ENCODE measurements around the gene ACSL6. TPM values are rescaled to one million over a fixed set of nuclear protein-coding genes. Genes with fewer than 3 reads are reported as not detected.

The ACSL6 gene
- total RNA-seq, 4 donors from 2014 or later, result 0.18 to 1.3 TPM; not detected in 2

DNA sequence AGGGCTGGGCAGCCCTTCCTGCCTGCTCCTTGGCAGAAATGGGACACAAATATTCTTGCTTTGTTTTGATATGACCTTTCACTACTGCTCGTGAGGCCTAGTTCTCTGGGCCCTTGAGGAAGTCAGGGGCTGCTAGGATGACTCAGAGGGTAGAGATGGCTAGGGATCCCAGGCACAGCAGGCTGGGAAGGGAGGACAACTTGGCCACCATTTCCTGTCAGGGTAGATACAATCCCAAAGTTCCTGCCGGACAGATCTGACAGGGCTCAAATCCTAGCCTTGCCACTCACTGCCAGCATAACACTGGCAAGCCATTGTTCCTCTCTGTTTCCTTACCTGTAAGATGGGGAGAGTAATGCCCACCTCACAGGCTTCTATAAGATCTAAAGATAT is 34.2 kb downstream of the ACSL6 start:
- no peaks in the 10 kb centered on the region for H3K4me1 ChIP-seq
- TF ChIP-seq, protein P1, sequence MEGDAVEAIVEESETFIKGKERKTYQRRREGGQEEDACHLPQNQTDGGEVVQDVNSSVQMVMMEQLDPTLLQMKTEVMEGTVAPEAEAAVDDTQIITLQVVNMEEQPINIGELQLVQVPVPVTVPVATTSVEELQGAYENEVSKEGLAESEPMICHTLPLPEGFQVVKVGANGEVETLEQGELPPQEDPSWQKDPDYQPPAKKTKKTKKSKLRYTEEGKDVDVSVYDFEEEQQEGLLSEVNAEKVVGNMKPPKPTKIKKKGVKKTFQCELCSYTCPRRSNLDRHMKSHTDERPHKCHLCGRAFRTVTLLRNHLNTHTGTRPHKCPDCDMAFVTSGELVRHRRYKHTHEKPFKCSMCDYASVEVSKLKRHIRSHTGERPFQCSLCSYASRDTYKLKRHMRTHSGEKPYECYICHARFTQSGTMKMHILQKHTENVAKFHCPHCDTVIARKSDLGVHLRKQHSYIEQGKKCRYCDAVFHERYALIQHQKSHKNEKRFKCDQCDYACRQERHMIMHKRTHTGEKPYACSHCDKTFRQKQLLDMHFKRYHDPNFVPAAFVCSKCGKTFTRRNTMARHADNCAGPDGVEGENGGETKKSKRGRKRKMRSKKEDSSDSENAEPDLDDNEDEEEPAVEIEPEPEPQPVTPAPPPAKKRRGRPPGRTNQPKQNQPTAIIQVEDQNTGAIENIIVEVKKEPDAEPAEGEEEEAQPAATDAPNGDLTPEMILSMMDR (IDR thresholded peaks at IDR 0.05), result no peak
- TF ChIP-seq POLR2A (IDR thresholded peaks at IDR 0.05), result no peak
- intact Hi-C loops (cut with DNase I; ENCODE audit: low total_unique reads), result no loop called here
- no peaks in the 10 kb centered on the region for H3K27me3 ChIP-seq
- H3K9me3 ChIP-seq, result no peaks in the 10 kb centered on the region
- no peak overlapping the region for H3K4me3 ChIP-seq
- no peak overlapping the region for H3K27ac ChIP-seq
- no peak for DNase-seq
- H3K36me3 ChIP-seq, result no peaks in the 10 kb centered on the region

DNA sequence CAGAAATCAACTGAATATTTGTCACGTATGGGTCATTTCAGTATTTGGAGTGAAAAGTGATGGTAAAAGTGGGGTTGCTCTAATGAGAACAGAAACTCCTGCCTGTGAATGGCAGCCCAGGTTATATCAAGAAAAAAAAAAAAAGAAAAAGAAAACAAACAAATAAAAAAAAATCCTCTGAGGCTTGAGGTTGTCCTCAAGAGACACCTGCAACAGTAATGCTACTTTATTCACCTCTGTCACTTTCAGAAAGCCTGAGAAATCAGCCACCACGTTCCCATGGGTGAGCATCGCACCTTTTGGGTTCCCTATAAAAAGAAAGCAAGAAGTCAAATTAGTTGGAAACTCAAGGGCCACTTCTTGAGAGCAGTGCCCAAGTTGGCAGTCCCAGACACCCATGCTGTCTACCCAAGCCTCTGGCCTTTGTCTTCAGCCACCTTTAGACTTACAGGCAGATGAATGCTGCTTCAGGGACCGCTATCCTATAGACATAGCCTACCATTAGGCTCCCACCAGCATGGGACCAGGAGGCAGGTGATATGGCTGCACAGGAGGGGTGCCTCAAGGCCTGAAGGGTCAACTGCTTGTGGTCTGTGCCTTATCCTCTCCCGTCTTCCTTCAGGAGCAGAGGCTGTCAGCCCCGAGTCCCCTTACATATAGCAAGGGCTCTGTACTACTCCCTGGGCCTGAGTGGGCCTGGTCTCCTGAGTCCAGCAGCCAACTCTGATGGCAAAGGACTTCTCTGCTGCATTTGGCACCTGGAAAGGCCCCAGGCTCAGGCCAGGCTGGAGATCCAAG is 34.8 kb downstream of the ACSL6 start:
- no peak for TF ChIP-seq POLR2A (IDR thresholded peaks at IDR 0.05)
- TF ChIP-seq, protein P1 (IDR thresholded peaks at IDR 0.05), result no peak
- no peak overlapping the region for H3K27ac ChIP-seq
- DNase-seq, result no peak
- H3K27me3 ChIP-seq, result no peaks in the 10 kb centered on the region
- intact Hi-C loops (cut with DNase I; ENCODE audit: low total_unique reads), result no loop called here
- H3K4me3 ChIP-seq, result no peak overlapping the region
- no peaks in the 10 kb centered on the region for H3K4me1 ChIP-seq
- H3K9me3 ChIP-seq, result no peaks in the 10 kb centered on the region
- H3K36me3 ChIP-seq, result no peaks in the 10 kb centered on the region

DNA sequence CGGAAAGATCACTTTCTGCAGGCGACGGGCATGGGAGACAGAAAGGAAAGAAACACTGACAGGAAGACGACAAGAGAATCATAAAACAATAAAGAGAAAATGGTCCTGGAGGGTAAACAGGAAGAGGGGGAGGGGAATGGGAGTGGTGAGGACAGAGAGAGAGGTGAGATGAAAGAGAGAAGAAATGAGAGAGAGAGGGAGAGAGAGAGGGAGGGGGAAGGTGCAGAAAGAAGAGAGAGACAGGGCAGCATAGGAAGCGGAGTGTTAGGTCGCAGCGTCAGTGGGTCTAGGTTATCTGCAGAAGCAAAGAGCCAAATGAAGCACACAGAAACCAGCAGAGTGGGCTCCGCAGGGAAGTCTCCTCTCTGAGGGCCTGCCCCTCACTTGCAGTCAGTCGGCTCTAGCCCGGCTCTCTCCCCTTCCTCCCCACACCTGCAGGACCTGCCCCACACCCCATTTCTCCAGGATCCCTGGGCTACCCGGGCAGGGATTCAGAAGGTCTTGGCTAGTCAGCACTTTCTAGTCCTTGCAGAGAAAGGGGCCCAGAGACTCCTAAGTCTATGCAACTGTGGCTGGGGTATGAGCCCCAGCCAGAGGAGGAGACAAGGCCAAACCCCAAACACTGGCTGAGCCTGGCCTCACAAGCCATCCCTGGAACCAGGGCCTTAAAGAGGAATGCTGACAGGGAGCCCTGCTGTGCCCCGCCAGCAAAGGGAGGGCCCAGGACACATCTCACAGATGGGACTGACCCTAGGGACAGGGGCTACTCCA is 36.3 kb downstream of the ACSL6 start:
- H3K27ac ChIP-seq, result no peak overlapping the region
- DNase-seq, result no peak
- no peak for TF ChIP-seq POLR2A (IDR thresholded peaks at IDR 0.05)
- TF ChIP-seq, protein P1 (IDR thresholded peaks at IDR 0.05), result no peak
- intact Hi-C loops (cut with DNase I; ENCODE audit: low total_unique reads), result no loop called here
- no peaks in the 10 kb centered on the region for H3K9me3 ChIP-seq
- H3K27me3 ChIP-seq, result no peaks in the 10 kb centered on the region
- H3K36me3 ChIP-seq, result no peaks in the 10 kb centered on the region
- H3K4me3 ChIP-seq, result no peak overlapping the region
- no peaks in the 10 kb centered on the region for H3K4me1 ChIP-seq

DNA sequence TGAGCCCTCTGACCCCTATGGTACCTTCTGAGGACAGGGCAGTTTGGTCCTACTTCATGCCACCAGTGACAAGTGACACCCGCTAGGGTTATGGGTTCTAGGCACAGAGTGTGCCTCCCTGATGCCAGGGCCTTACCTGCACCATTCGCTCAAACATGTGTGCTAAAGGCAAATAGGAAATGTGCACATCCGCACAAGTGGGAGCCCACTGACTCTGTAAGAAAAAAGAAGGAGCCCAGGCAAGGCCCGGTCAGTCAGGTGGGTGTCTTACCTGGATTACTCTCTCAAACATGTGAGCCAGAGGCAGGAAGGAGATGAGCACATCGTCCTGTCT is 36.9 kb downstream of the ACSL6 start:
- H3K36me3 ChIP-seq, result no peaks in the 10 kb centered on the region
- intact Hi-C loops (cut with DNase I; ENCODE audit: low total_unique reads), result no loop called here
- no peak overlapping the region for H3K27ac ChIP-seq
- H3K9me3 ChIP-seq, result no peaks in the 10 kb centered on the region
- no peaks in the 10 kb centered on the region for H3K4me1 ChIP-seq
- no peak overlapping the region for H3K4me3 ChIP-seq
- TF ChIP-seq, protein P1 (IDR thresholded peaks at IDR 0.05), result no peak
- TF ChIP-seq POLR2A (IDR thresholded peaks at IDR 0.05), result no peak
- H3K27me3 ChIP-seq, result no peaks in the 10 kb centered on the region
- DNase-seq, result no peak

DNA sequence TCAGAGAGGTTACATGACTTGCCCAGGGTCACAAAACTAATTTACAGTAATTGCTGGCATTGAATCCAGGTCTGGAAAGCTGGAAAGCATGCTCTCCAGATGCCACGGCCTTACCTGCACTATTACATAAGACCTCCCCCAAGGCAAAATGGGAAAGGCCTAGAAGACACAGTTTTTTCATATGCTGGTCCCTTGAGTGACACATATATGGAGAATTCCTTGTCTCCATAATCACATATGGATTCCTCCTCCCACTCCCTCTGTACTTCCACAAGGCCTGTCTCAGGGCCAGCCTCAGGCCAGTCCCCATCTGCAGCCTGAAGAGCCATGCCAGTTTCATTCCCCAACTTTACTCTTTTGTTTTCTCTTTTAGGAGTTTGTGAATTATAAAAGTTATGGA is 37.4 kb downstream of the ACSL6 start:
- TF ChIP-seq, protein P1 (IDR thresholded peaks at IDR 0.05), result no peak
- no peak for TF ChIP-seq POLR2A (IDR thresholded peaks at IDR 0.05)
- no peaks in the 10 kb centered on the region for H3K36me3 ChIP-seq
- no peak overlapping the region for H3K27ac ChIP-seq
- no peaks in the 10 kb centered on the region for H3K27me3 ChIP-seq
- intact Hi-C loops (cut with DNase I; ENCODE audit: low total_unique reads), result no loop called here
- no peak overlapping the region for H3K4me3 ChIP-seq
- no peaks in the 10 kb centered on the region for H3K4me1 ChIP-seq
- DNase-seq, result no peak
- no peaks in the 10 kb centered on the region for H3K9me3 ChIP-seq

Data from uterus (tissue), 4 donors.